Erythroblast (primary cell): ENCODE results near the gene STK24.

Experiments
- GATA1 ChIP-seq: IDR thresholded peaks from 2 replicates; pipeline ENCODE4 v1.6.1; 2011; ENCODE audit warnings: low read depth, mild to moderate bottlenecking, control low read depth, low read length, moderate library complexity
- POLR2A ChIP-seq: IDR thresholded peaks from 2 replicates; pipeline ENCODE4 v1.6.1; 2011; ENCODE audit warnings: mild to moderate bottlenecking, low read length

- TF ChIP-seq POLR2A (no peak), GATA1 (no peak)
Measured at GRCh38 chr13:98524793-98525192, 52.1 kb downstream of the STK24 start.
